Embryonic facial prominence (tissue), 1 donor: ENCODE measurements around the gene TSPAN1.

Experiments used
- DNase-seq: peaks from one replicate; pipeline ENCODE4 v3.0.0-alpha.2; 2016; ENCODE audit errors: extremely low spot score

Gene TSPAN1

GRCh38 chr1:46160212-46160611 lies 14.7 kb upstream of the TSPAN1 start:
- DNase-seq = no peak

GRCh38 chr1:46166521-46167462 lies 8.1 kb upstream of the TSPAN1 start:
- DNase-seq = no peak

GRCh38 chr1:46168477-46168876 lies 6.4 kb upstream of the TSPAN1 start:
- no peak for DNase-seq

GRCh38 chr1:46169811-46170454 lies 5.0 kb upstream of the TSPAN1 start:
- DNase-seq = no peak

- no peak for DNase-seq
Observed at GRCh38 chr1:46171351-46171750, 3.5 kb upstream of the TSPAN1 start.

GRCh38 chr1:46171871-46172270 lies 3.0 kb upstream of the TSPAN1 start:
- no peak for DNase-seq

DNA sequence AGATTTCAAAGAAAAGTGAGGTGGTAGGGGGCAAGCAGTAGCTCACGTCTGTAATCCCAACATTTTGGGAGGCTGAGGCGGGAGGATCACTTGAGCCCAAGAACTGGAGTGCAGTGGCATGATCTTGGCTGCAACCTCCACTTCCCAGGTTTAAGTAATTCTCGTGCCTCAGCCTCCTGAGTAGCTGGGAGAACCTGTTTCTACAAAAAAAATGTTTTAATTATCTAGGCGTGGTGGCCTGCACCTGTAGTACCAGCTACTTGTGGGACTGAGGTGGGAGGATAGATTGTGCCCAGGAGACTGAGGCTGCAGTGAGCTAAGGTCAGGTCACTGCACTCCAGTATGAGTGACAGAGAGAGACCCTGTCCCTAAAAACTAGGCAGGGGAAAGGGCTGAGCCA lies 2.6 kb upstream of the TSPAN1 start:
- DNase-seq = no peak

DNA sequence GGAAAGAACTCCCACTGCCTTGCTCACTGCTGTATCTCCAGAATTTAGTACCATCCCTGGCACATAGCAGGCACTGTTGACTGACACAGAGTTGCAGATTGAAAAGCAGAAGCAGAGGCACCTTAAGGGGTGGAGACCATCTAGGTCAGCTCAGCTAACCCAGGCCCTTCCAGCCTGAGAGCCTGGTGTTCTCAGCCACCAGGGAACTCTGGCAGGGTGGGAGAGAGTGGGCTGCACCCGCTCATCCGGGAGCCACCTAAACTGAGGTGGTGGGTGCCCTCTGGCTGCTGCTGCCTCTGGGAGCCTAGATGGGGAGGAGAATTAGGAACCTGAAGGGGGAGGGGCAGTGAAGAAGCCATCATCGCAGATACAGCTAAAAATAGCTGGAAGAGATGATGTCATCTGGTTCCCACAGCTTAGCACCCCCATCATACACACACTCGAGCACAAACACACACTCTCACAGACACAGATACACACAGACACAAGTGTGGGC lies 1.5 kb upstream of the TSPAN1 start:
- no peak for DNase-seq

DNA sequence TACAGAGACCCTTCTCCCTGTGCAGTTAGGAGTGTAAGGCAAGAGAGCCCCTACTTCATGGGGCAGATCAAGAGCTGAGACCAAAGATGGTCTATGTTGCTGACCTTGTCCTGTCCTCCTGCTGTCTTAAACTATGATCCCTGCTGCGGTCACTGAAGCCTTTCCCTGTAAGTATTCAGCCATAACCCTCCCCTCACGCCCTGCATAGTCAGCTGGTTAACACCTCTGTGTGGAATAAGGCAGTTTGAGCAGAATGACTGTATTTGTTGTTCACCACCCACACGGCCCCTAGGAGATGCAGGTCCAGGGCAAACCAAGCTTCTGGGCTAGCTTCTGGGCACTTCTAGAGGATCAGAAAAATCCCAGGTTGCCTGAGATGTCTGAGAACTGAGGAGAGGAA lies 356 bp downstream of the TSPAN1 start:
- DNase-seq = no peak

DNA sequence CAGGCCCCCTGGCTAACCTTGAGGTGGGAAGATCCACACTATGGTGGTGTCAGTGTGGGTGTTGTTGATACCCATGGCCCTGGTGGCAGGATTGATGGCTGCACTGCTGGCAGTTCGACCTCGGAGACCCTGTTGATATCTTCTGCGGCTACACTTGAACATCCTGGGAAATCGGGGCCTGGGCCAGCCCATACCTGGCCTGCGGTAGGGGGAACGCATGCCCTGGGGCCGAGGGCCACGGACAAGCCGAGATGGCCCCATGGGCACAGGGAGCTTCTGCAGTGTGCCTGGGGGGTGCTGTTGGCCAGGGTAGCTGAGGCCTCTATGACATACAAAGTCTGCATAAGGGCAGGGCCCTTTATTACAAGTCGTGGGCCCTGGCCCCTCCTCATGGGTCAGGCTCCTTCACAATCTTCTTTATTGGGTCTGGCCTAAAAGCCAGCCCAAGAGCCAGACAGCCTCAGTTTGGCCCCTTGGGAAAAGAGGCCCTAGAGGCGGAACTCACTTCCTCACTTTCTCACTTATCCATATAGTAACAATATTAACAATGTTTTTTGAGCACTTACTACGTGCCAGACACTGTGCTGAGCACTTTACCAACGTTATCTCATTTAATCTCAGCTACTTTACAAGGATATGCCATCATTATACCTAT lies 1.5 kb downstream of the TSPAN1 start, which contains the start of gene P3R3URF:
TSS of gene P3R3URF (minus strand) at position 278 of the 655 bp plus-strand sequence. CDS start at position 261, 17 bp downstream.
- no peak for DNase-seq

- DNase-seq = peak; percentile 85
Observed at GRCh38 chr1:46179138-46180081, 4.5 kb downstream of the TSPAN1 start.

- DNase-seq = no peak
Observed at GRCh38 chr1:46180082-46180616, 5.3 kb downstream of the TSPAN1 start.

DNA sequence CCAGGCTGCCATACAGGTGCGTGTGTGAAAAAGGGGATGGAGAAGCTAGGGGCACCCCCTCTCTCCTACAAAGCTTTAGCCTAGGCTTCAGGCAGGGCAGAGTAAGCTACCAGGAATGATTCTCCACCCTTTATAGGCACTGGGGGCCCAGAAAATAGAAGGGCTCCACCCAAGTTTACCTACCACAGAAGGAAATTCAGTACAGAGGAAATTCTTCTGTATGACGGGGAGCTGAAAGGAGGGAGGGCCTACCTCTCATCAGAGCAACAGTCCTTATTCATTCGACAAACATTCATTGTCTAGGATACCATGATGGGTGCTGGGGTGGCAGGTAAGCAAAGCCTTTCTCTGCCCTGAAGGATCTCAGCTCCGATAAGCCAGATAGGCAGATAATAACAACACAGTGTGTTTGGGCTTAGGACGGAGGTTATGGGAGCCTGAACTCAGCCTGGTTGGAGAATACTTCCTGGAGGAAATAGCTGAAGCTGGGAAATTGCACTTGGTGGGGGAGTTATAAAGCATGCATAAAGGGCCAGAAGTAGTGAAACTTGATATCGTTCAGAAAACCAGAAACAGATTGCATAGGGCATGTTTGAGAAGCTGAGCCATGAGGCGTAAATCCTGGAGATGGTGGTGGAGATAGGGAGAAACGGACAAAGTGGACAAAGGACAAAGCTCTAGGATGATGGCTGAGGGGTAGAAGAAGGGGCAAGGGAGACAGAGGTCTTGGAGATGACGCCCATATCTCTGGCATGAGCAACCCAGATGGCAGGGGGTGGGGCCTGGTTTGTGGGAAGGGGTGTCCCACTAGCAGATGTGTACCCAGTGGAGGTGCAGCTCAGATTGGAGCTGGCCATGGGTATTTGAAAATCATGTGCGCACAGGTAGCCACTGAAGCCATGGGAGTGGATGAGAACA lies 6.7 kb downstream of the TSPAN1 start:
- DNase-seq = no peak

DNA sequence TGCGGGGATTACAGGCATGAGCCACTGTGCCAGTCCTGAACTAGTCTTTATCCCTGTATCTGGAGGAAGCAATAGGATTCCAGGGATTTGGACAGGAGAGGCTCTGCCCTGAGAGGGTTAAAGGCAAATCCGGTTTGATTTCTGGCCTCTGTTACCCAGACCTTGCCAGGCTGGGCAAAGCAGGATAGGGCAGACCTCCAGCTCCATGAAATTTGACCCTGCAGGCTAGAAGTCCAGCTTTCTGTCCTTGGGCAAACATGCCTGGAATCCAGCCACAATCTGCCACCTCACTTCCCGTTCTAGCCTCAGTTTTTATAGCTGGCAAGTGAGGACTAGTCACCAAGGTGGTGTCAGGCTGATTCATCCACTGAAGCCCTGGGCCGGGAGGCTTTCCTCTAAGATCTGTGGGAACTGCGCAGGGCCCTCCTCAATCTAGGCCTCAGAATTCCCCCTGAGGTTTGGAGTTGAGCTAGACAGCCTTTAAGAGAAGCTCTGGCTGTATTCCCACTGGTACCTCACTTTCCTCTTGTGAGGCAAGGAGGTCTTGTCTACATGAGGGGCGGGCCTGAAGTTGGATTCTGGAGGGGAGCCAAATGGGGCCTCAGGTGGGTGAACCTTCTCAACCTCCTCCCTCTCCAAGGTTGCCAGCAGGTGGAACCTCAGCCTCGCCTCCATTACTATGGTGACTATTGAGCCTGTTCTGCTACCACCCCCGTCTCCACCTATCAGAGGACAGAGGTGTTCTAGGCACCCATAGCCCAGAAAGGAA lies 8.4 kb downstream of the TSPAN1 start:
- no peak for DNase-seq

GRCh38 chr1:46183926-46184557 lies 9.2 kb downstream of the TSPAN1 start:
- DNase-seq = no peak

DNA sequence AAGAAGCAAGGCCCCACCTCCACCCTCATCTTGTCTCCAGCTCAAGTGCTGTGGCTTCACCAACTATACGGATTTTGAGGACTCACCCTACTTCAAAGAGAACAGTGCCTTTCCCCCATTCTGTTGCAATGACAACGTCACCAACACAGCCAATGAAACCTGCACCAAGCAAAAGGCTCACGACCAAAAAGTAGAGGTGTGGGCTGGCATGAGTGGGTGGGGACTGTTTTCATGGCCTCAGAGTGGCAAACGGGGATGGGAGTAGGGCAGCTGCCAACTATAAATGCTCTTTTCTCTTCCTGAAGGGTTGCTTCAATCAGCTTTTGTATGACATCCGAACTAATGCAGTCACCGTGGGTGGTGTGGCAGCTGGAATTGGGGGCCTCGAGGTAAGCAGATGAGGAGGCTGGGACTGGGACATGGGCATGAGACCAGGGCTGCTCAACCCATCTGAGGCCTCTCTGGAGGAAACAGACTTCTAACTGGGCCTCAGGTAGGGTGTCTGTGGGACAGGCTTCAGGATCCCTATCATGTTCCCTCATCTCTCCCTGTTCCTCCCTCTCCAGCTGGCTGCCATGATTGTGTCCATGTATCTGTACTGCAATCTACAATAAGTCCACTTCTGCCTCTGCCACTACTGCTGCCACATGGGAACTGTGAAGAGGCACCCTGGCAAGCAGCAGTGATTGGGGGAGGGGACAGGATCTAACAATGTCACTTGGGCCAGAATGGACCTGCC lies 10.2 kb downstream of the TSPAN1 start:
- no peak for DNase-seq

DNA sequence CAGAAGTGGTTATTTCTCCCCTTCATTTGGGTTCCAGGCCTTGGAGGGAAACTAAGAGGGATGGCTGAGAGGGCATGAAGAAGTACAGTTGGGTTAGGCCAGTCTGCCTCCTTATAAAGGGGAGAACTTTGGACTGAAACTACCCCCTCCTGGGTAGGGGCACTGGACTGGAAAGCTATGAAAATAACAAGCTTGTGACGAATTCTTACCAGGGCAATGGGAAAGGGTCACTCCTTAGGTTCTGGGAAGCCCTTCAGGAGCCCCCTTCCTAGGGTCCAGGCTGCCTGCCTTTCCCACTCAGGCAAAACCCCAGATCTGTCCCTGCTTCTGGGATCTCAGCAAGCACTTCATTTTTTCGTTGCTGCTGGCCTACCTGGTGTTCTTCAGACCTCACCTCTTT lies 11.2 kb downstream of the TSPAN1 start:
- DNase-seq = no peak
